ENCODE results near the gene CTNNA1.

CTNNA1 gene

DNA sequence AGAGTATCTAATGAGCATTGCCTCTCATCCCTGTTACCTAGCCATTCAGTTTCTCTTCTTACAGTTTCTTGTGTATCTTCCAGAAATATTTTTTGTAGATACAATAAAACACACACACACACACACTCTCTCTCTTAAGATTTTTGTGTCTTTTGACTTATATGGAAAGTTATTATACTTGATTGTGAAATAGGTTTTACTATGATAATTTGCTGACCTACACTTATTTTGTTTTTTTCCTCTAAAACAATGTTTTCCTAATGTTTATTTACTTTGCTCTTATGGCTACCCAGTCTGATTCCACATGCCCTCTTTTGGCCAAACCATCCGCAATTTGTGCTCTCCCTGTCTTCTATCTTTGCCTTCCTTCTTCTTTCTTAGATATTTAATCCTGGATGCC is 96.7 kb downstream of the CTNNA1 start:
- DNase-seq (ENCODE audit: low spot score), result no peak

DNA sequence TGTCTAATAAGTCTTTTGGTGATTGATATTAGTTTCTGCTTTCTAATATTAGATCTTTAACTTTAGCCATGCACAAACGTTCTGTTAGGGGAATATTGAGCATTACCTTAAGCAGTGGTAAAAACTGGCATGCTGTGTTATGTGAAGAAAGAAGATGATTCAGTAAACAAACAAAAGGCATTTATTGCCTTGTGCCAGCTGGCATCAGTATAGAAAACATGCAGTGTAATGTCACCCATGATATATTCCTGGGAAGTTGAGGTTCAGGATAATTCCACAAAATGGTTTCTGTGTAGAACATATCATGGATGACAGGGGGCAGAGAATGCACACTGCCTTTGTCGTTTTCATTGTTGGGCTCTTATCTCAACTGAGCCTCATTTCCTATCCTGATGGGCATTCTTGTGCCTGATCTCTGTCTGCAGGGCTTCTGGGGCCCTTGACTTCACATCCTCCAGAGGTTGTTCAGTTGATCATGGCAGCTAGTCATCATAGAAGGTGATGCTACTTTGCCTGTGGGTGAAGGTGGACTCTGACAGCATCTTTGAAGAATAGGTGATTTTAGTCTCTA is 97.7 kb downstream of the CTNNA1 start:
- no peak for DNase-seq (ENCODE audit: low spot score)

DNA sequence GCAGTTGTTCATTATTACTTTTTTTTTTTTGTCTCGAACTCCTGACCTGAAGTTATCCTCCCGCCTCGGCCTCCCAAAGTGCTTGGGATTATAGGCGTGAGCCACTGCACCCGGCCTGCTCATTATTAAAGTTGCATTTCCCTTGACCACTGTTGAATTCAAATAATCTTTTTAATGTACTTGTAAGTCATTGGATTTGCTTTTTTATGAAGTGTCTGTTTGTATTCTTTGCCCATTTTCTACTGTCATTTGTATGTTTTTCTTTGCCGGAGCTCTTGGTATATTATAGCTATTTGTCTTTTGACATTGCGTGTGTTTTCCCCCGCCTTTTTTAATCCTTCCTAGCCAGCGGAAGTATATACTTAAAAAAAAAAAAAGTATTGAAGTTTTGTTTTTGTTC is 99.9 kb downstream of the CTNNA1 start:
- DNase-seq (ENCODE audit: low spot score), result no peak

DNA sequence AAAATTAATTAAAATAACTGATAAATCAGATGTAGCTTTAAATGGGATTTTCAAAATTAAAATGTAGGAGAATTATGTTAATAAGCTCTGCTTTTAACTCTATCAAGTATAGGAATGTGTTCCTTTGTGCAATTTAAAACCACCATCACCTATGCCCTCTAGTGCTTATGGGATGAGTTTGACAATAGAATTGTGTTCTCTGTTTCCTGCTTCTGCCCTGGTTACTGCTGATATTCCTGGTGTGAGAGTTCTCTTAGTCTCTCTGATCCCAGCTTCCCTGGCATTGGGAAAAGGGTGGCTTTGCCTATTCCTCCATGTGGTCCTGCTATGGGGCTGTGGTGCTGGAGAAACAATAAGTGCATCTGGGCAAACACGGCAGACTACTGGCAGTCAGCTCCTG is 113.8 kb downstream of the CTNNA1 start:
- no peak for DNase-seq (ENCODE audit: low spot score)

DNA sequence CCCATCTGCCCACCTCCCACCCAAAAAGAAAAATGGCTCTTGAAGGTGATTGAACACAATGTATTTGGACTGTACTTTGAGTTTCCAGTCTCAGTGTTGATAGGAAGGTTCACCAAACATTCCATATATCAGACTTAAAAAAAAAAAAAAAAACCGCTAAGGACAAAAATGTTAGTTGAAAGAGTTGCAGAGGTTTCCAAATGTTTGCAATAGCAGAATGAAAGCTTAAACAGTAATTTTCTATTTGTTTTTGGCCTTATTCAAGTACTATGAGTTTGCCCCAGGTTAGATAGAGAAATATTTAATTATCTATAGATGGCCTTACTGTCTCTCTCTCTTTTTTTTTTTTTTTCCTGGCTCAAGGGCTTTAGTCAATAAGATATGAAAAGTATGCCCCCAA is 115.8 kb downstream of the CTNNA1 start:
- no peak for DNase-seq (ENCODE audit: low spot score)

DNA sequence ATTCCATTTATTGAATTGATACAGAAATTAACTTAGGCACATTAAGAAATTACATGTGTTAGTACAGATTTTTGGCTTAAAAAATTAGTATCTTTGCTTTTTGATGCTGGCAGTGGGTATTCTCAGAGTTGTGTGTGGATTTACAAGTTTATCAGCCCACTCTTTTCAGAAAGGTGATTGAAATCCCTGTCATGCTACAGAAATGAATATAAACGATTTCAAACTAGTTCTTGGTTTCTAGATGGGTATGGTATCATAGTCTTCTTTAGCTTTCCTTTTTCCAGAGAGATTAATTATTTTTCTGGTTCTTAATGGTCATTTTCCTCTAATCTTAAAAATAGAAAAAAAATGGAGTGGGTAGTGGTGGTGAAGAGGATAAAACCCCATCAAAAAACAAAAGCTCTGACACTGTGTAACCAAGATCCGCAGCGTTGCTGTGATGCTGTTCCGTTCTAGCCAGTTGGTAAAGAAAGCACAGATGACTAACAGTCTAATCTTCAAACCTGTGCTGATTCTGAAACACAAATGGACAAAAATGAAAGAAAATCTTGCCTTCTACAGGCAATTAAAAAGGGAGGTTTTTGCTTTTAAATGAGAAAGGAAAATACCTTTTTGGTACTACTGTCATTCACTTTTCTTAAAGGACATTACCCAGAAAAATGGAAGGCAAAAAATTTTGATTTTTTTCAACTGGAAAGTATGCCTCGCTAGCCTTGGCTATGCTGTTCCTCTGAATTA is 116.7 kb downstream of the CTNNA1 start:
- DNase-seq (ENCODE audit: low spot score), result no peak

DNA sequence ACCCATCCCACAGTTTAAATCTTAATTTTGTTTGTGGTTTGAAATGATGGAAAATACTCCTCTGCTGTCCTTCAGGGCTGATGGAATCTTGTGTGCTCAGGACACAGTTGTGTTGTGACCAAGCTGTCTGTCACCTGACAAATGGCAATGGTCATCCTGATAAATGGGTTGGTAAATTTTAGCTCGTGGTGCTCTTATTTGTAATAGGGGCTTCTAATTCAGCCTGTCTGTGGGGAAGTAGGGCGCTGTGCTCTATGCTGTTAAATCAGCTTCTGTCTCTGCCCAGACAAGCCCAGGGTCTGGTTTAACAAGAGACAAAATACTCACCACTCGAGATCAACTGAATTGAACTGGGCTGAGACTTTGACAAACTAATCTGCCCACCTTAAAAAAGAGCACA is 117.4 kb downstream of the CTNNA1 start:
- DNase-seq (ENCODE audit: low spot score), result no peak

DNA sequence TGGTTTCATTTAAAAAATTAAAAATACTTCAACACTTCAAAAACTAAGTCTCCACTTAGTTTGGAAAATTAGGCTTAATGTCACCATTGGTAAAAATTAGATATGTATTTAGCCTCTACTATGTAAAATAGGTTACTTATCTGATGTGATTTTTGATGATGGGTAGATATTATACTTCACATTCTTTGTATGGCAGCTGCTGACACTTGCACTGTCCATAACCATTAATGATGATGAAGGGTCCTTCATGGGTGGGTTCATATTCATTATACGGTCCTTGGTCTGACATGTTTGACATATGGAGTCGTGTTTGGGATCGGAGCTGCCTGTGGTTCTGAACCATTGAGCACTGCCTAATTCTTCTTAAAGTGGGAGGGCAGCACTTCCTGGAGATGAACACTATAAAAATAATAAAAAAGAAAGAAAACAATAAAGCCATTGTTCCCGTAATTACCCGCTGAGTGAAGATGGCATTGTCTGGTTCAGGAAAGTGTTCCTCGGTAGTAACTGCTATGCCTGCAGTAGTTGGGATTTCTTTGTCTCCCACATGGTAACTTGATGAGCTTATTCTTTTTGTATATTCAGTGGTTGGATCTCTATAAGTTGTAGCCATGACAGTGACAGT is 119.7 kb downstream of the CTNNA1 start:
- no peak for DNase-seq (ENCODE audit: low spot score)

DNA sequence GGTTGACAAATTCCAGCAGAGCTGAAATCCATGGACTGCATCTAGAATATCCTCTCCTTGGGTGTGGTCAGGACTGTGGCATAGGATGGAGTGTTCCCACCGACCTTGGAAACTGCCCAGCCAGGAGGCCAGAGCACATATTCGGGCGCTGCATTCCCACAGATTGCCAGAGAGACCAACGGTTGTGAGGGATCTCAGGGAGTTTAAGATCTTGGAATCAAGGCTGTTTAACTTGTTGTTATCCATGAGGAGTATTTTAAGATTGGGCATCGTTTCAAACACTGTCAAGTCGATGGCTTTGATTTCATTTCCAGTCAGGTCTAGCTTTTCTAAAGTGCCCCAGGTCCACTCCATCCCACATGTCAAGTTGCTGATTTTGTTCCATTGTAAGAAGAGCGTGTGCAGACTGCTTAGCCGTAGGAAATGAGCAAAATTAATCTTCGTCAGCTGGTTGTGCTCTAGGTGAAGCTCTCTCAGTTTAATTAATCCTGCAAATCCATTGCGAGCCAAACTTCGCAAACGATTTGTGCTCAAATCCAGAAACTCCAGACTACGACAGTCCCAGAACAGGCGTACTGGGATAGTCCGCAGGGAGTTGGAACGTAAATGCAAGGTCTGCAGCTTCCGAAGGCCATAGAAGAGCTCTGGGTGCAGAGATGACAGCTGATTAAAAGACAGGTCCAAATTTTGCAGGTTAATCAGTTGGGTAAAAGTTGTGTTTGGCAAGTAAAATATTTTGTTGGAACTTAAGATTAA is 120.4 kb downstream of the CTNNA1 start:
- no peak for DNase-seq (ENCODE audit: low spot score)

DNA sequence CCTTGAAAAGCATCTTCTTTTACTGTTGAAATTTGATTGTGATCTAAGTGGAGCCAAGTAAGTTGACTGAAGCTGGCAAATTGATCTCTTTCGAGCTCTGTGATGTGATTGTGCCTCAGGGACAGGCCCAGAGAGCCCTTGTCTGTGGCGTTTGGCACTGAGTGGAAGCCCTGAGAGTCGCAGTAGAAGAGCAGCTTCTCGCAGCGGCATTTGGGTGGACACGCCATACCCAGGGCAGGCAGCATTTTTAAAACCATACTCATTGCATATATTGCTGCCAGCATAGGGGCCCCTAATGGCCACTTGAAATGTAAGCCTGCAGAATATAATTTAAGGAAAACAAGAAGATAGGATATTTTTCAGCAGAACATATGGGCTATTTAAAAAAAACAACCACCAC is 121.0 kb downstream of the CTNNA1 start:
- DNase-seq (ENCODE audit: low spot score), result no peak

DNA sequence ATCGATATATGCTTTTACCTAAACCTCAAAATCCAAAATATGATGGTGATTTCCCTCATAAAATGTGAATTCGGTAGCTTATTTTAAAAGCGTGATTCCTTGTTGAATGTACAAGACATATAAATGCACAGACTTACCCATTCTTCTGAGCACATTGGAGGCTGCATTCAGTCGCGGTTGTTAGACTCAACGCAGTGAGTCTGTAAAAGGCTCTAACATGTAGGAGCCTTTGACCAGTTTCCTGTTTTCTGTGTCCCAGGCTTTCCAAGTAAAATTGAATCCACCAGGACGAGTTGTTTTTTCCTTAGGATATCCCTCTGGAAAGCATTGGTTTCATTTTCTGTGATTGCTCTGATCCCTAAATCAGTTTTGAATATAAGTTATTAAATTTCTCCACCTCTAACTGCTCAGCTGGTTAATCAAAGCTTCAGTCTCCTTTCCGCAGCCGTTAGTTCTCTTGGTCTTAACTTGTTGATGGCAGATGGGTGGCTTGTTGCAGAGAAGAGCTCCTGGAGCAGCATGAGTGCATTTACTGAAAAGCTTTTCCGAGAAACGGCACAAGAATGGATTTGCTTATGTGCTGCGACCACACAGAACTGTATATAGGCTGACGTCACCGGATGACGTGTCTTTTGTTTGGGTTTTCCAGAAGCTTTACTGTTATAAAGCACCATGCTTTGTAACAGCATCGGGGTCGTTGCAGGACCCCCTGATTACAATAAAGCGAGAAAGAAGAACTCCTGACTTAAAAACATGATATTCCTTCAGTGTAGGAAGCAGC is 121.7 kb downstream of the CTNNA1 start, which contains the start of gene LRRTM2:
Gene LRRTM2, minus strand, starts transcription at position 565 of the 781 bp plus-strand sequence. Its CDS starts 424 bp downstream, at position 141.
- no peak for DNase-seq (ENCODE audit: low spot score)

DNA sequence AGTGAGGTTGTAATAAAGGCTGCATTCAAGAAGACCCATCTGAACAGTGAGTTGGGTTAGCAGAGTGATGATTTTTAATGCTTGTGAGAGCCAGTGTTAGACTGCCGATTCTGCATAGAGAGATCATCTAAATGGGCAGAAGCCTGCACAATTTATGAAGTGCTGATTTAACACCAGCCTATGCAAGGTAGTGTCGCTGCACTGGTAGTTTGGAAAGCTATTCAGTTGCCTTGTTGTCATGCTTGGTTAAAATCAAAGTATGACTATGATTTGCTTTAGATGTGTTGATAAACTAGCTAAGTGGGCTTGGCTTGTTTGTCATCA is 122.3 kb downstream of the CTNNA1 start:
- no peak for DNase-seq (ENCODE audit: low spot score)

DNA sequence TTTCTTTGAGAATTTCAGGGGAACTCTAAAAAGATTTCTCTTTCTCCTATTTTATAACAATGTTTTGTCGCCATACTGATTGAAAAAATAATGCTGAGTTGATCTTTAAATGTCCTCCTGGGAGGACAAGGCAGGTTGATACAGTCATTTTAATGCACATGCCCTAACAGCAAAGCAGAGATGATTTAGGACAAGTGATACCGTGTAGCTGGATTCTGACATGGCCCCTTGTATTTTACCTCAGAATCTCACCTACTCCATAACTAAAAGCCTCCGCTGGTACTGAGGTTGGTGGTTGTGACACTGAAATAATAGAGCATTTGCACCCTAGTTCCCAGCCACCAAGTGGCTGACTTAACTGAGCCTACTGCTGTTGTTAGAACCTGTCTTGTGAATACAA is 122.7 kb downstream of the CTNNA1 start:
- DNase-seq (ENCODE audit: low spot score), result no peak

DNA sequence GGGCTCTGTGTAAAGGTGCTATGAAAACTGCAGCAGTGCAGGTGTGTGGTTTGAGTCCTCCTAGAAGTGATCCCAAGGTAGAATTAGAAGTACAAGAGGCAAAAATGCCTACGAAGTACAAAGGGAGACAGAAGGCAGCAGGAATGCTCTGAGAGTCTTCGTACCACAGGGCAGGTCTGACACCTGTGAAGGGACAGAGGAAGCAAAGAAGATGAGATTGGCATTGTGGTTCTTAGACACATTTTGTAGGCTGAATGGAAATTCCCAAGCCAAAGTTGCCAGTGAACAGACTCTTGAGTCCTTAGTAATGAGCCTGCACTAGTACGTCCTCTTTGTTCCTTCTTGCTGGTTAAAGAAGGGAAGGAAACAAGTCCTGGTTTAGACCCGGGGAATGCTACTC is 123.6 kb downstream of the CTNNA1 start:
- no peak for DNase-seq (ENCODE audit: low spot score)

DNA sequence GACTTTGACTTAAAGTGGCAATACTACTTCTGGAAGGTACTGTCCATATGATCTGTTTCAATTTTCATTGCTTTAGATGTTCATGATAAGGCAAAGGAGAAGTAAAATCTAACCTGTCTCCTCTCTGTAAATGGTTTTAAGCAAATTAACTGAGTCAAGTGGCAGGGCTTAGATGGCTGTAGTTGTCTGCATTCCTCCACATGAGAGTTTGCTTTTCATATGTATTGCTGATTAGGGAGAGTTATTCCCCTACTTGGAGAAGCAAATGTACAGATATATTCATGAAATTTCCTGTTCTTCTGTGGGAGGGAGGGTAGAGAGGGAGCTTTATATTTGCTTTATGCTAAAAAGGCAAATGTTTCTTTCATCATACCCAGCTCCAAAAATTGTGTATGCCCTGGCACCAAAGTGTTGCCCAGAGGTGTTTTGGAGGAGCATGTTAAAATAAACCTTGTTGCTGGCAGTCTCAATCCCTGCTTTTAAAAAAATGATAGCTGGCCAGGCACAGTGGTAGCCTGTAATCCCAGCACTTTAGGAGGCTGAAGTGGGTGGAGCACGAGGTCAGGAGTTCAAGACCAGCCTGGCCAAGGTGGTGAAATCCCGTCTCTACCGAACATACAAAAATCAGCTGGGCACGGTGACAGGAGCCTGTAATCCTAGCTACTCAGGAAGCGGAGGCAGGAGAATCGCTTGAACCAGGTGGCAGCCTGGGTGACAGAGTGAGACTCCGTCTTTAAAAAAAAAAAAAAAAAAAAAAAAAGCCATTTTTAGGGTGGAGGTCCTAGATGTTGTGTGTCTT is 125.4 kb downstream of the CTNNA1 start:
- DNase-seq (ENCODE audit: low spot score), result no peak

DNA sequence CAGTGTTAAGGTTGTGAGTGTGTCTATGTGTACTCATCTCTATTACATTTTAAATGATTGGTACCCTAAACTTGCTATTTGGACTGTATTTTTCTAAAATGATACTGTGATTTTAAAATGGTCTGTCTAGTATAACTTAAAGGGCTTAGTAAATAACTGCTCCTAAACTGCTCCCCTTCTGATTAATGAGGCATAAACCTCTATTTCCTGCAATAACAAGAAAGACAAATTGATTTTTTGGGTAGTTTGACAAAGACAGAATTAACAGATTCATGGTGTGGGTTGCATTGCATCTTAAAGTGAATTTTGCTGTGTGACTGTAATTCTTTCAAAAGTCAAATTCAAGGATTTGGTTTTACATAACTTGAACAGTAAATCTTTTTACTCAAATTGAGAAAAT is 130.0 kb downstream of the CTNNA1 start:
- DNase-seq (ENCODE audit: low spot score), result no peak

DNA sequence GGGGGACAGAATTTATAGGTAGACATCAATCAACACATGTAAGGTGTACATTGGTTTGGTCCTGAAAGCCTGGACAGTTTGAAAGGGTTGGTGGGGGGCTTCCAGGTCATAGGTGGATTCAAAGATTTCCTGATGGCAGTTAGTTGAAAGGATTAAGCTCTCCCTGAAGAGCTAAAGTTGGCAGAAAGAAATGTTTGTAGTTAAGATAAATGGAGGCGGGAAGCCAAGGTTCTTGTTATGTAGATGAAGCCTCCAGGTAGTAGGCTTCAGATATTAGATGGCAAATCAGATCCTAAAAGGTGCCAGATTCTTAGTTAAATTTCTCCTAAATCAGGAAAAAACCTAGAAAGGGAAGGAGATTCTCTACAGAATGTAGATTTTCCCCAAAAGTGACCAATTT is 130.9 kb downstream of the CTNNA1 start:
- DNase-seq (ENCODE audit: low spot score), result no peak

DNA sequence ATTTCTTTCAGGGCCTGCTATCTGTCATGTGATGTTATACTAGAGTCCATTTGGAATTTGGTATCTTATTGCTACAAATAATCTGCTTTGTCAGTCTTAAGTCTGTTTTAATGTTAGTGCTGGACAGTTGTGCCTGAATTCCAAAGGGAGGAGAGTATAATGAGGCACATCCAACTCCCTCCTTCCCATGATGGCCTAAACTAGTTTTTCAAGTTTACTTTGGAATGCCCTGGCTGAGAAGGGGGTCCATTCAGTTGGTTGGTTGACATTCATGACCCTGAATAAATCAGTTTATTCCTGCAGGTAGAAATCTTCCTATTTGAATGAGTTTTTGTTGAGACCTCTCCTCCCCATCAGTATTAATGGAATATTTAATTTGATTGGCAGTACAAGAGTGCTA is 131.3 kb downstream of the CTNNA1 start:
- DNase-seq (ENCODE audit: low spot score), result no peak

DNA sequence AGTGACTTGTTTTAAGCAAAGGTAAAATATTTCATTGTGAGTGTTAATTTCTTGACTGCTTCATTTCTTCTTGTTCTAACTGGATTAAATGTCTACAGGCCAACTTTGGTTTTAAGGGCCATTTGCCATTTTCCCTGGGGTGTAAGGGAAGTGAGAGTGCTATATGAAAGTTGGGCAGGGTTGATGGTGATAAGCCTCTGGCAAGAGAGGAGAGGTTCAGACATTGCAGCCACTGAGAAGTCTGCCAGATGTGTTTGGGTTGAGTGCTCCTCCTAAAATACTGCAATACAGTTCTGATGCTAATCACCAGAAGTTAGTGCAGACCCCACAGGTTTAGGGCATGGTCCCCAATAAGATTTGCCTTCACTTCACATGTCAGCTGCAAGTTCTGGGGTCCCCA is 136.8 kb downstream of the CTNNA1 start:
- no peak for DNase-seq (ENCODE audit: low spot score)

DNA sequence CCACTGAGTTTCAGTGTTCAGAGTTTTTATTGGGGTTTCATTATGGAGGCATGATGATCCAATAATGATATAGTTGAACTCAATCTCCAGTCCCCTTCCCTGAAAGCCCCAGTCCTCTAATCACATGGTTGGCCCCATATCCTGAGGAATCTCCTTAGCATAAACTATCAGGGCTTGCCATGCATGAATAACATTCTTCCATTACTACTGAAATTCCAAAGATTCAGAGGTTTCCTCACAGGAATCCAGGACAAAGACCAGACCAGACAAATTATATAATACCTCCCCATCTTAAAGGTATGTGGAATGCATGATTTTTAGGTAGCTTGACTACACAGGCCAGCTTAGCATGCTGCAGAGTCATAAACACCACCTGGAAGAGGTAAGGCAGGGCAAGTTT is 137.4 kb downstream of the CTNNA1 start:
- no peak for DNase-seq (ENCODE audit: low spot score)

DNA sequence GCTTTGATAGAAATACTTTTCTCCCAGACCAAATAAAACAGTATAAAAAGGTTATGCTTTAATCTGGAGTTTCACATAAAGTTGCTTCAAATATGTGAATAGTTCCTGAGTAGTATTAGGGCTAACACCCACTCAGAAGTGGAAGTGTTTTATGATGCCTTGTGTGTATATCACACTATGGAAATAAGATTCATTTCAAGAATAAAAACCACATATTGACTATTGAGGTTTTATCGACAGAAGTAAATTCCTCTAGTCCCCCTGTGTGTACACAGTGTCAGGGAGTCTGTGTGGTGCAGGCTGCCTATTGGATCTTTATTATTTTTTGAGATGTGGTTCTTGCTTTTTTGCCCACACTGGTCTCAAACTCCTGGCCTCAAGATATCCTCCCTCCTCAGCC is 142.7 kb downstream of the CTNNA1 start:
- no peak for DNase-seq (ENCODE audit: low spot score)

Measured in RKO (cell line).